K562 (cell line): ENCODE results near the gene LRRC61. TPM values are rescaled to one million over a fixed set of nuclear protein-coding genes. Genes with fewer than 3 reads are reported as not detected.
A peak's percentile ranks its signal among the peaks of the same experiment; 100 is the strongest.

Experiments used
- ATAC-seq: fragments of 200-7000 bp; cut with Tn5 transposase; 3 replicates; pipeline ENCODE4 v1.9.1; 2020; ENCODE audit warnings: moderate library complexity
- BruUV-seq: library from RNA; stranded (reverse); fragments of 400-500 nt; replicated peaks from 2 replicates; lab custom pipeline; 2021; lab: Mats Ljungman, UMichigan
- CTCF ChIA-PET: fragments of 300-600 bp; formaldehyde crosslinking; extraction: SDS; loops from one replicate; lab custom pipeline; 2021; ENCODE audit warnings: low intra/inter-chr PET ratio; lab: Yijun Ruan, JAX
- POLR2A ChIA-PET: fragments of 300-600, 350-650 bp; sonication (Branson Sonifier 250); formaldehyde crosslinking; extraction: SDS; loops from one replicate; lab custom pipeline; 2021; ENCODE audit warnings: antibody characterized with exemption, inconsistent platforms; lab: Yijun Ruan, JAX
- DNase-seq, 4 experiments: peaks; one replicate each; pipeline versions ENCODE4 v3.0.0 to v3.0.0-alpha.2; 2011 to 2018; ENCODE audit warnings: low spot score in 3 of 4, mixed read lengths in 3 of 4; ENCODE audit errors: extremely low read depth in 1 of 4
- FAIRE-seq: peaks from 2 replicates; lab custom pipeline; 2011; peaks lifted over from hg19 to GRCh38; lab: Jason Lieb, UNC
- H2AFZ ChIP-seq: 2 replicates; pipeline ENCODE4 v1.6.0; 2011; ENCODE audit warnings: low read depth, low read length, control low read depth, inconsistent platforms
- H3K27ac ChIP-seq: fragments of 200-600 bp; 3 replicates; pipeline ENCODE4 v1.8.0; 2011; ENCODE audit warnings: low read depth, mild to moderate bottlenecking, control low read depth, inconsistent platforms, low read length, moderate library complexity, mixed read lengths; ENCODE audit errors: extremely low read depth
- H3K27me3 ChIP-seq, 2 experiments: fragments of 300-600 bp in 1 of 2; 2 replicates in 1 of 2; 3 replicates in 1 of 2; pipeline versions ENCODE4 v1.6.0 to v1.8.0; 2011; ENCODE audit warnings: inconsistent platforms in 2 of 2, low read length in 2 of 2, mild to moderate bottlenecking in 1 of 2, mixed read lengths in 1 of 2, moderate library complexity in 1 of 2; ENCODE audit not compliant: control insufficient read depth in 2 of 2, insufficient read depth in 2 of 2
- H3K36me3 ChIP-seq: fragments of 300-600 bp; 3 replicates; pipeline ENCODE4 v1.8.0; 2011; ENCODE audit warnings: mild to moderate bottlenecking, low read length, inconsistent platforms; ENCODE audit not compliant: control insufficient read depth, insufficient read depth
- H3K4me1 ChIP-seq, 2 experiments: fragments of 200-600 bp in 1 of 2; replicated peaks in 1 of 2; 2 replicates in 1 of 2; 3 replicates in 1 of 2; pipeline versions ENCODE4 v1.5.1 to v1.8.0; 2011; ENCODE audit warnings: inconsistent platforms in 2 of 2, low read length in 2 of 2, mild to moderate bottlenecking in 1 of 2, mixed read lengths in 1 of 2, moderate library complexity in 1 of 2; ENCODE audit not compliant: control insufficient read depth in 2 of 2, insufficient read depth in 2 of 2
- H3K4me2 ChIP-seq: 2 replicates; pipeline ENCODE4 v1.6.1; 2011; ENCODE audit warnings: low read length, control low read depth, inconsistent platforms, mixed read lengths; ENCODE audit not compliant: insufficient read depth
- H3K4me3 ChIP-seq: fragments of 200-600 bp; sonication (generic), shearing (Covaris generic); 2 replicates; pipeline ENCODE4 v1.5.1; 2016; ENCODE audit warnings: control low read depth, inconsistent platforms
- H3K79me2 ChIP-seq: fragments of 200-600 bp; 3 replicates; pipeline ENCODE4 v1.8.0; 2011; ENCODE audit warnings: low read length, inconsistent platforms; ENCODE audit not compliant: control insufficient read depth, insufficient read depth
- H3K9ac ChIP-seq, 2 experiments: 2 replicates each; pipeline versions ENCODE4 v1.6.0 to v1.6.1; 2011; ENCODE audit warnings: low read depth in 2 of 2, low read length in 2 of 2, control low read depth in 1 of 2, inconsistent platforms in 1 of 2, mild to moderate bottlenecking in 1 of 2, mixed read lengths in 1 of 2; ENCODE audit not compliant: insufficient read depth in 1 of 2
- H3K9me1 ChIP-seq: one replicate; pipeline ENCODE4 v1.6.0; 2011; ENCODE audit warnings: inconsistent platforms, mild to moderate bottlenecking, low read length, moderate library complexity; ENCODE audit not compliant: control insufficient read depth, insufficient read depth
- H3K9me3 ChIP-seq: replicated peaks from 2 replicates; pipeline ENCODE4 v1.5.1; 2011; ENCODE audit warnings: low read depth, low read length, inconsistent platforms; ENCODE audit not compliant: control insufficient read depth, insufficient read depth
- H4K20me1 ChIP-seq: replicated peaks from 2 replicates; pipeline ENCODE4 v1.6.1; 2011; ENCODE audit warnings: low read length, inconsistent platforms, mixed read lengths; ENCODE audit not compliant: control insufficient read depth, insufficient read depth
- CBFA2T3 ChIP-seq: fragments of 450-650 bp; IDR thresholded peaks from 2 replicates; pipeline ENCODE4 v1.6.1; 2017
- EP400 ChIP-seq: fragments of 450-650 bp; IDR thresholded peaks from 2 replicates; pipeline ENCODE4 v1.6.1; 2017; ENCODE audit warnings: antibody characterized with exemption, mild to moderate bottlenecking, moderate library complexity
- FOSL1 ChIP-seq: fragments of 200-800 bp; sonication (Bioruptor generic); conservative IDR thresholded peaks from 2 replicates; pipeline ENCODE4 v1.6.1; 2016; ENCODE audit warnings: missing genetic modification characterization, missing compliant biosample characterization
- GTF2E2 ChIP-seq: fragments of 200-800 bp; sonication (Bioruptor generic); IDR thresholded peaks from 2 replicates; pipeline ENCODE4 v1.6.1; 2016; ENCODE audit warnings: missing genetic modification characterization, missing compliant biosample characterization
- HDGF ChIP-seq: fragments of 450-650 bp; IDR thresholded peaks from 2 replicates; pipeline ENCODE4 v1.6.1; 2016
- HLTF ChIP-seq: fragments of 450-650 bp; IDR thresholded peaks from 2 replicates; pipeline ENCODE4 v1.6.1; 2016
- KDM4B ChIP-seq, 2 experiments: fragments of 450-650 bp in 1 of 2; sonication (generic) in 1 of 2; IDR thresholded peaks; 2 replicates each; pipeline ENCODE4 v1.6.1; 2016 to 2017; ENCODE audit warnings: borderline replicate concordance in 2 of 2, antibody characterized with exemption in 1 of 2, low read depth in 1 of 2, mild to moderate bottlenecking in 1 of 2
- NFATC3 ChIP-seq: fragments of 450-650 bp; IDR thresholded peaks from 2 replicates; pipeline ENCODE4 v1.6.1; 2017; ENCODE audit warnings: mild to moderate bottlenecking
- NR4A1 ChIP-seq, 2 experiments: fragments of 250-450 bp in 1 of 2; fragments of 450-650 bp in 1 of 2; sonication (Bioruptor Pico) in 1 of 2; IDR thresholded peaks; 2 replicates each; pipeline versions ENCODE4 v1.4.0 to v1.6.1; 2016 to 2020; ENCODE audit warnings: mild to moderate bottlenecking in 2 of 2, missing compliant biosample characterization in 1 of 2, missing genetic modification characterization in 1 of 2, moderate library complexity in 1 of 2
- PHB2 ChIP-seq: fragments of 450-650 bp; IDR thresholded peaks from 2 replicates; pipeline ENCODE4 v1.6.1; 2017; ENCODE audit warnings: low read depth
- POLR3A ChIP-seq: IDR thresholded peaks from 2 replicates; pipeline ENCODE4 v1.6.1; 2011; ENCODE audit warnings: borderline replicate concordance, mild to moderate bottlenecking, moderate library complexity; ENCODE audit not compliant: insufficient read length, insufficient read depth; ENCODE audit errors: extremely low read depth
- PTTG1 ChIP-seq: fragments of 450-650 bp; IDR thresholded peaks from 2 replicates; pipeline ENCODE4 v1.6.1; 2016; ENCODE audit warnings: low read depth, mild to moderate bottlenecking, missing genetic modification characterization, missing compliant biosample characterization
- SAFB ChIP-seq: fragments of 200-400 bp; formaldehyde crosslinking; IDR thresholded peaks from 2 replicates; pipeline ENCODE4 v1.6.1; 2017; ENCODE audit warnings: low read depth, low read length, borderline replicate concordance
- SMARCE1 ChIP-seq: fragments of 450-650 bp; IDR thresholded peaks from 2 replicates; pipeline ENCODE4 v1.7.1; 2016; ENCODE audit warnings: mild to moderate bottlenecking
- TRIM28 ChIP-seq: fragments of 450-650 bp; IDR thresholded peaks from 2 replicates; pipeline ENCODE4 v1.6.1; 2017
- YY1 ChIP-seq, 3 experiments: IDR thresholded peaks; 2 replicates each; pipeline ENCODE4 v1.6.1; 2011; ENCODE audit warnings: low read length in 2 of 3, mild to moderate bottlenecking in 2 of 3, moderate library complexity in 2 of 3, borderline replicate concordance in 1 of 3, control low read depth in 1 of 3, low read depth in 1 of 3; ENCODE audit not compliant: insufficient read depth in 3 of 3, insufficient replicate concordance in 2 of 3, control insufficient read depth in 1 of 3, insufficient read length in 1 of 3; ENCODE audit errors: extremely low read depth in 1 of 3
- ZFP91 ChIP-seq: sonication (generic); formaldehyde crosslinking; IDR thresholded peaks from 2 replicates; pipeline ENCODE4 v1.8.0; 2022; ENCODE audit warnings: mild to moderate bottlenecking, missing genetic modification reagents
- ZNF133 ChIP-seq: fragments of 250-450 bp; sonication (Bioruptor Pico); IDR thresholded peaks from 2 replicates; pipeline ENCODE4 v1.4.0; 2020; ENCODE audit warnings: mild to moderate bottlenecking
- WGBS: fragments of 100-300 bp; shearing (Covaris generic); methylation state at CpG from one replicate; pipeline ENCODE4 v1.1.6; 2016; ENCODE audit warnings: low coverage, mixed read lengths; ENCODE audit not compliant: insufficient coverage; ENCODE audit errors: missing lambda C conversion rate; 5-methylcytosine and 5-hydroxymethylcytosine counted together
- in situ Hi-C: fragments of 300-500 bp; cut with MboI; formaldehyde crosslinking; loops from 4 replicates; pipeline ENCODE4 v1.15.0; 2018; ENCODE audit warnings: inconsistent platforms, mixed read lengths
- intact Hi-C: fragments of 100-400 bp; cut with micrococcal nuclease; formaldehyde crosslinking; loops from 2 replicates; pipeline ENCODE4 v1.14.2; 2022
- polyA plus RNA-seq, 8 experiments: library from polyadenylated mRNA; depleted of rRNA in 4 of 8; stranded (reverse) in 5 of 8; unstranded in 3 of 8; fragments of >200 nt; fragmentation: Nextera tagmentation in 2 of 8; fragmentation: Illumina TruSeq in 1 of 8; extraction: Ambion mirVana in 2 of 8; extraction: Trizol in 1 of 8; gene quantifications; 2 replicates each; pipeline versions ENCODE4 v1.2.1 to v1.2.3, GENCODE V29; 2011 to 2014; ENCODE audit warnings: inconsistent platforms in 1 of 8, missing spikeins in 1 of 8
- total RNA-seq, 7 experiments: library from RNA; depleted of rRNA in 6 of 7; stranded (reverse); fragments of >200 nt in 6 of 7; fragmentation: Illumina TruSeq in 2 of 7; extraction: Trizol in 2 of 7; gene quantifications; 2 replicates each; pipeline versions ENCODE4 v1.2.1 to v1.2.3, GENCODE V29; 2011 to 2021; ENCODE audit warnings: low replicate concordance in 1 of 7
- TF ChIP-seq, protein P1 (sequence below): fragments of 450-650 bp; IDR thresholded peaks from 2 replicates; pipeline ENCODE4 v1.6.1; 2016; ENCODE audit warnings: antibody characterized with exemption
- TF ChIP-seq, protein P2 (sequence below): fragments of 250-450 bp; sonication (Bioruptor Pico); IDR thresholded peaks from 2 replicates; pipeline ENCODE4 v1.9.0; 2021; ENCODE audit warnings: mild to moderate bottlenecking

LRRC61 gene
- total and polyA plus RNA-seq, 9 of the 15 experiments (the other 6 are each of a cell fraction or from before 2014, with no cell fraction given), result 1.3 to 55.2 (median 35.2) TPM

DNA sequence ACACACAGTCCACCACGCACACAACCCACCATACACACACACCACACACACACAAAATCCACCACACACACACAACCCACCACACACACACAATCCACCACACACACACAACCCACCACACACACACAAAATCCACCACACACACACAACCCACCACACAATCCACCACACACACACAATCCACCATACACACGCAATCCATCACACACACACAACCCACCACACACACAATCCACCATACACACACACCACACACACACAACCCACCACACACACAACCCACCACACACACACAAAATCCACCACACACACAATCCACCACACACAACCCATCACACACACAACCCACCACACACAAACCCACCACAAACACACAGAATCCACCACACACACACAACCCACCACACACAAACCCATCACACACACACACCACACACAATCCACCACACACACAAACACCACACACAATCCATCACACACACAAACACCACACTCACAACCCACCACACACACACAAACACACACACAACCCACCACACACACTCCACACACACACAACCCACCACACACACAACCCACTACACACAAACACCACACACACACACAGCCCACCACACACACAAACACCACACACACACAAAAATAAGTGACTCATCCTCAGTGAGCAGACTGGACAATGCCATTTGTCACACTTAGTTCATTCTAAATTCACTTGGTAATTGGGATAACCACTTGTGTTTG lies 36.6 kb downstream of the LRRC61 start:
- no peak overlapping the region for H3K4me2 ChIP-seq
- BruUV-seq, result no TSS peak
- H4K20me1 ChIP-seq, result no peaks in the 10 kb centered on the region
- H3K27ac ChIP-seq, result no peak overlapping the region
- no peak overlapping the region for H3K4me3 ChIP-seq
- H3K4me1 ChIP-seq, result peaks cover 30 to 36% of the 10 kb centered on the region in 2 experiments; a peak in 4 of 5 replicates
- H3K36me3 ChIP-seq, result no peaks in the 10 kb centered on the region
- in situ Hi-C loops (no loop called here), intact Hi-C loops (loop anchor here (10.0 kb wide), 1 partner anchor 395 kb away; no protein-coding TSS in a partner anchor)
- peaks cover 5% of the 10 kb centered on the region for H3K9me1 ChIP-seq
- ChIA-PET POLR2A (no interaction called here), CTCF (no interaction called here)
- ATAC-seq (no peak), FAIRE-seq (peak; percentile 71), DNase-seq (no peak)
- no peaks in the 10 kb centered on the region for H3K9me3 ChIP-seq
- 83% methylated on average over 2 of the region's 2 CpGs for WGBS
- no peak overlapping the region for H2AFZ ChIP-seq
- no peaks in the 10 kb centered on the region; a peak in 1 of 5 replicates for H3K27me3 ChIP-seq
- H3K79me2 ChIP-seq, result no peaks in the 10 kb centered on the region
- no peak overlapping the region for H3K9ac ChIP-seq
- TF ChIP-seq PHB2 (peak; percentile 49; the same call in 1 of the 2 replicates), HDGF (0 out of 2 replicates have a peak, but pooled peaks have one; percentile 55), SAFB (no peak), CBFA2T3 (no peak), FOSL1 (tag) (no peak; the same call in 1 of the 2 replicates), KDM4B (IDR thresholded peaks at IDR 0.05; ENCODE audit: borderline replicate concordance in 2 of 2, low read depth in 1 of 2) (no peak), NR4A1 (CRISPR knock-in tag; IDR thresholded peaks at IDR 0.05) (no peak), NR4A1 (tag; IDR thresholded peaks at IDR 0.05) (no peak), GTF2E2 (tag) (no peak), SMARCE1 (peak; percentile 57; the same call in 1 of the 2 replicates), PTTG1 (tag) (no peak), EP400 (no peak; the same call in 1 of the 2 replicates), ZFP91 (CRISPR knock-in tag) (no peak), HLTF (peak; percentile 77; the same call in 1 of the 2 replicates), POLR3A (no peak), TRIM28 (no peak), YY1 (IDR thresholded peaks at IDR 0.05; ENCODE audit: borderline replicate concordance in 1 of 3, control insufficient read depth in 1 of 3, extremely low read depth in 1 of 3, insufficient read depth in 3 of 3, insufficient read length in 1 of 3, insufficient replicate concordance in 2 of 3, low read depth in 1 of 3, low read length in 2 of 3) (no peak), ZNF133 (CRISPR knock-in tag) (no peak), NFATC3 (no peak)
- TF ChIP-seq, protein P1, sequence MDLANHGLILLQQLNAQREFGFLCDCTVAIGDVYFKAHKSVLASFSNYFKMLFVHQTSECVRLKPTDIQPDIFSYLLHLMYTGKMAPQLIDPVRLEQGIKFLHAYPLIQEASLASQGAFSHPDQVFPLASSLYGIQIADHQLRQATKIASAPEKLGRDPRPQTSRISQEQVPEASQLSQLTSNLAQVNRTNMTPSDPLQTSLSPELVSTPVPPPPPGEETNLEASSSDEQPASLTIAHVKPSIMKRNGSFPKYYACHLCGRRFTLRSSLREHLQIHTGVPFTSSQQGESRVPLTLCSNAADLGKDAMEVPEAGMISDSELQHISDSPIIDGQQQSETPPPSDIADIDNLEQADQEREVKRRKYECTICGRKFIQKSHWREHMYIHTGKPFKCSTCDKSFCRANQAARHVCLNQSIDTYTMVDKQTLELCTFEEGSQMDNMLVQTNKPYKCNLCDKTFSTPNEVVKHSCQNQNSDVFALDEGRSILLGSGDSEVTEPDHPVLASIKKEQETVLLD, result peak; percentile 70; the same call in 1 of the 2 replicates
- TF ChIP-seq, protein P2, sequence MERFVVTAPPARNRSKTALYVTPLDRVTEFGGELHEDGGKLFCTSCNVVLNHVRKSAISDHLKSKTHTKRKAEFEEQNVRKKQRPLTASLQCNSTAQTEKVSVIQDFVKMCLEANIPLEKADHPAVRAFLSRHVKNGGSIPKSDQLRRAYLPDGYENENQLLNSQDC (CRISPR knock-in tag), result no peak
